Keratinocyte (primary cell): Measurements from ENCODE around the gene CFAP90.

ENCODE experiments used
- EZH2 ChIP-seq: IDR thresholded peaks from one replicate; pipeline ENCODE4 v1.6.1; 2012; ENCODE audit warnings: inconsistent platforms, mild to moderate bottlenecking, low read length, moderate library complexity
- TF ChIP-seq, protein P1 (sequence below), 3 experiments: IDR thresholded peaks in 1 of 3; conservative IDR thresholded peaks in 1 of 3; optimal IDR thresholded peaks in 1 of 3; 2 replicates in 2 of 3; 3 replicates in 1 of 3; pipeline versions ENCODE3 to v1.5.1; 2011; ENCODE audit warnings: low read length in 3 of 3, mild to moderate bottlenecking in 3 of 3, moderate library complexity in 2 of 3, control low read depth in 1 of 3, inconsistent platforms in 1 of 3; ENCODE audit not compliant: insufficient read depth in 2 of 3; ENCODE audit errors: extremely low read depth in 1 of 3

DNA sequence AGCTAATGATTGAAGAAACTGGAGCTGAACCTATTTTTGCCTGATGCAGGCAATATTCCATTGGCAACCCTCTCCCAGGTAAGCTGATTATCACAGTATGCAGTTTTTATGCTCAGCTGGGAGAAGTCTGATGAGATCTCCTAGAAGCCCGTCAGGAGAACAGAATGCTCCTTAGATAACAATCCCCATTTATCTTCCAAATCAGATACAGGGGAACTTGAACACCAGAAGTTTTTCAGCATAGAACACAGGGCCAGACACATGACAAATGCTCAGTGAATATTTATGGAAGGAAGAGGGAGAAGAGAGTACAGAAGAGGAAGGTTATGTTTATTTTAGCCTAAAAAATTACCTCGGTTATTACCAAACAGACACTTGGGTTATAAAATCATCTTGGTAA is 37.9 kb downstream of the CFAP90 start:
- TF ChIP-seq, protein P1, sequence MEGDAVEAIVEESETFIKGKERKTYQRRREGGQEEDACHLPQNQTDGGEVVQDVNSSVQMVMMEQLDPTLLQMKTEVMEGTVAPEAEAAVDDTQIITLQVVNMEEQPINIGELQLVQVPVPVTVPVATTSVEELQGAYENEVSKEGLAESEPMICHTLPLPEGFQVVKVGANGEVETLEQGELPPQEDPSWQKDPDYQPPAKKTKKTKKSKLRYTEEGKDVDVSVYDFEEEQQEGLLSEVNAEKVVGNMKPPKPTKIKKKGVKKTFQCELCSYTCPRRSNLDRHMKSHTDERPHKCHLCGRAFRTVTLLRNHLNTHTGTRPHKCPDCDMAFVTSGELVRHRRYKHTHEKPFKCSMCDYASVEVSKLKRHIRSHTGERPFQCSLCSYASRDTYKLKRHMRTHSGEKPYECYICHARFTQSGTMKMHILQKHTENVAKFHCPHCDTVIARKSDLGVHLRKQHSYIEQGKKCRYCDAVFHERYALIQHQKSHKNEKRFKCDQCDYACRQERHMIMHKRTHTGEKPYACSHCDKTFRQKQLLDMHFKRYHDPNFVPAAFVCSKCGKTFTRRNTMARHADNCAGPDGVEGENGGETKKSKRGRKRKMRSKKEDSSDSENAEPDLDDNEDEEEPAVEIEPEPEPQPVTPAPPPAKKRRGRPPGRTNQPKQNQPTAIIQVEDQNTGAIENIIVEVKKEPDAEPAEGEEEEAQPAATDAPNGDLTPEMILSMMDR (optimal IDR thresholded peaks at IDR 0.05 in 1 of 3, IDR thresholded peaks at IDR 0.05 in 1 of 3, conservative IDR thresholded peaks at IDR 0.05 in 1 of 3; ENCODE audit: extremely low read depth in 1 of 3, insufficient read depth in 2 of 3, low read length in 3 of 3) = no peak
- TF ChIP-seq EZH2 = no peak
